Bronchial epithelial cell (primary cell): ENCODE results near the gene KIF13A. TPM values are rescaled to one million over a fixed set of nuclear protein-coding genes. Genes with fewer than 3 reads are reported as not detected.
"Not testable (repeated sequence)": the region's sequence is repeated elsewhere in the genome, so short reads cannot be mapped to it uniquely, and the experiment has no call there.

ENCODE experiments used
- DNase-seq: peaks from one replicate; pipeline ENCODE4 v3.0.0-alpha.2; 2010; ENCODE audit warnings: low read depth
- FAIRE-seq: peaks from 2 replicates; lab custom pipeline; 2011; peaks lifted over from hg19 to GRCh38; lab: Jason Lieb, UNC
- H3K27me3 ChIP-seq: 2 replicates; pipeline ENCODE4 v1.5.1; 2011; ENCODE audit warnings: low read length; ENCODE audit not compliant: control insufficient read depth, insufficient read depth
- H3K36me3 ChIP-seq: 2 replicates; pipeline ENCODE4 v1.5.1; 2011; ENCODE audit warnings: low read length; ENCODE audit not compliant: control insufficient read depth, insufficient read depth
- H3K4me3 ChIP-seq: 2 replicates; pipeline ENCODE4 v1.5.1; 2011; ENCODE audit warnings: mild to moderate bottlenecking, low read depth, low read length, control low read depth
- total RNA-seq: library from RNA; depleted of rRNA; stranded (reverse); fragments of >200 nt; gene quantifications from 2 replicates; pipeline ENCODE4 v1.2.1, GENCODE V29; 2014
- TF ChIP-seq, protein P1 (sequence below): IDR thresholded peaks from 2 replicates; pipeline ENCODE4 v1.5.1; 2011; ENCODE audit warnings: mild to moderate bottlenecking, moderate library complexity, low read length, control low read depth, inconsistent platforms; ENCODE audit not compliant: insufficient read depth, severe bottlenecking

The KIF13A gene
- total RNA-seq, 1 donor from 2014 or later = 47.4 TPM

DNA sequence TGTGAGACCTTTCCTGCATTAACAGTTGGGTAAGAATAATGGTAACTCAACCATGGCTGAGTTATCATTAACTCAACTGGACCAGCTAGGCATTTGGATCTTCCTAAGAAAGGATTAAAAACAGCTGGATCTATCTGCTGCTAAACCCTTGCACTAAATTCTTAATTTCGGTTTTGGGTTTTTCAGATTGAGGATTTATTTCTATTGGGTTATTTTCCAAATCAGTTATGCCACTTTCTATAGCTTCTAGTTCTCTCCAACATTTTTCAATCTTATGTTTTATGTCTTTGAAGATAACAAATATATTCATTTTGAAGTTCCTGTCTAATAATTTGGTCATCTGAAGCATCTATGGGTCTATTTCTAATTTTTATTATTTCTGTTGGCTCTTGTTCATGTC lies 92.5 kb downstream of the KIF13A start:
- TF ChIP-seq, protein P1, sequence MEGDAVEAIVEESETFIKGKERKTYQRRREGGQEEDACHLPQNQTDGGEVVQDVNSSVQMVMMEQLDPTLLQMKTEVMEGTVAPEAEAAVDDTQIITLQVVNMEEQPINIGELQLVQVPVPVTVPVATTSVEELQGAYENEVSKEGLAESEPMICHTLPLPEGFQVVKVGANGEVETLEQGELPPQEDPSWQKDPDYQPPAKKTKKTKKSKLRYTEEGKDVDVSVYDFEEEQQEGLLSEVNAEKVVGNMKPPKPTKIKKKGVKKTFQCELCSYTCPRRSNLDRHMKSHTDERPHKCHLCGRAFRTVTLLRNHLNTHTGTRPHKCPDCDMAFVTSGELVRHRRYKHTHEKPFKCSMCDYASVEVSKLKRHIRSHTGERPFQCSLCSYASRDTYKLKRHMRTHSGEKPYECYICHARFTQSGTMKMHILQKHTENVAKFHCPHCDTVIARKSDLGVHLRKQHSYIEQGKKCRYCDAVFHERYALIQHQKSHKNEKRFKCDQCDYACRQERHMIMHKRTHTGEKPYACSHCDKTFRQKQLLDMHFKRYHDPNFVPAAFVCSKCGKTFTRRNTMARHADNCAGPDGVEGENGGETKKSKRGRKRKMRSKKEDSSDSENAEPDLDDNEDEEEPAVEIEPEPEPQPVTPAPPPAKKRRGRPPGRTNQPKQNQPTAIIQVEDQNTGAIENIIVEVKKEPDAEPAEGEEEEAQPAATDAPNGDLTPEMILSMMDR = no peak
- H3K36me3 ChIP-seq = peaks cover 7% of the 10 kb centered on the region
- no peak for FAIRE-seq

DNA sequence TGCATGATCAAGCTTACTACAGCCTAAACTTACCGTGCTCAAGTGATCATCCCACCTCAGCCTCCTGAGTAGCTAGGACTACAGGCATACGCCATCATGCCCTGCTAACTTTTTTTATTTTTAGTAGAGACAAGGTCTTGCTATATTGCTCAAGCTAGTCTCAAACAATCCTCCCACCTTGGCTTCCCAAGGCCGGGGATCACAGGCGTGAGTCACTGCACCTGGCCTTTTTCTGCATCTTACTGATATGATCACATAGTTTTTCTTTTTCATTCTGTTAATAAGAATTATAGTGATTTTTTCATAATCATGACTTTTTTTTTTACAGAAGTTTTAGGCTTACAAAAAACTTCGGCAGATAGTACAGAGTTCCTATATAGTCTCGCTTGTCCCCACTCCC lies 93.2 kb downstream of the KIF13A start:
- Histone ChIP-seq H3K36me3 (peaks cover 7% of the 10 kb centered on the region), H3K4me3 (no peak overlapping the region), H3K27me3 (no peaks in the 10 kb centered on the region)
- DNase-seq (no peak), FAIRE-seq (no peak)
- TF ChIP-seq, protein P1 = no peak

More for the DNA sequence above, 92.5 kb downstream of the KIF13A start:
- no peaks in the 10 kb centered on the region for H3K27me3 ChIP-seq
- H3K4me3 ChIP-seq = no peak overlapping the region
- DNase-seq = no peak

DNA sequence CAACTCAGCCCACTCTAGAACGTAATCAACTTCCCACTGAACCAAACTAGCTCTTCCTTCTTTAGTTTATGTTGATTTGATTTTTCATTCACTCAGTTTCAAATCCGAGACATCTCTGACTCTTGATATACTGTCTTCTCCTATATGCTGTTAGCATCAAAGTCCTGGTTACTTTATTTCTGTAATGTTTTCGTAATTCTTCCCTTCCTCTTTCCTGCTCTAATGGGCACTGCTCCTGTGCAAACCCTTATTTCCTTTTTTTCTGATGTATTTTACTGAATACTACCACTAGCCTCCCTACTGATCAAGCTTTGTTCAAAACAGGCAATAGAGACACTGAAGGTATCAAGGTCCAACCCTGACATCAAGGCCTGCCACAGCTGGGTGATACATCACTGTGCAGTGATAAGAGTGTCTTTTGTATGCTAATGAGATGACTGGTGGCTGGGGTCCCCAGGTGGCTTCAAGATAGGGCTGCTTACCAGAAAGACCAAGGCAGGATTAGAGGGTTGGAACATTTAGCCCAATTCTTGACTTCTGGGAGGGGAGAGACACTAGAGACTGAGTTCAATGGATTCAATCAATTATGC lies 95.2 kb downstream of the KIF13A start:
- no peak for DNase-seq
- H3K4me3 ChIP-seq = no peak overlapping the region
- FAIRE-seq = peak; percentile 23
- peaks cover 7% of the 10 kb centered on the region for H3K36me3 ChIP-seq
- TF ChIP-seq, protein P1 = no peak
- no peaks in the 10 kb centered on the region for H3K27me3 ChIP-seq

DNA sequence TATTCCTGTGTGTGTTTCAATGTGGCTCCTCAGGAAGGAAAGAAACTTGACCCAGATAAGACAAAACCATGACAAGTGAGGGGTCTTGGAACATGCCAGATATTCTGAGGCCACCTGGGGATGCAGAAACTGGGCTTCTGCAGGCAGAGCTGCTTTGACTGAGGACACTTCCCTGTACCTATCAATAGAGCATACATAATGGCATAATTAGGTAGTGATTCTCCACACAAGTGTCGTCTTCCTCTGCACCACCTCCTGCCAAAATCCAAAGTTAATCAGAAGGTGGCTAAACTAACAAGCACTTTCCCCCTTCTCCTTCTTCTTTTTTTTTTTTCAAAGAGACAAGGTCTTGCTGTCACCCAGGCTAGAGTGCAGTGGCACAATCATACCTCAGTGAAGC lies 97.1 kb downstream of the KIF13A start:
- H3K36me3 ChIP-seq = peaks cover 3% of the 10 kb centered on the region
- H3K4me3 ChIP-seq = no peak overlapping the region
- H3K27me3 ChIP-seq = no peaks in the 10 kb centered on the region
- DNase-seq (no peak), FAIRE-seq (no peak)
- TF ChIP-seq, protein P1 = no peak

DNA sequence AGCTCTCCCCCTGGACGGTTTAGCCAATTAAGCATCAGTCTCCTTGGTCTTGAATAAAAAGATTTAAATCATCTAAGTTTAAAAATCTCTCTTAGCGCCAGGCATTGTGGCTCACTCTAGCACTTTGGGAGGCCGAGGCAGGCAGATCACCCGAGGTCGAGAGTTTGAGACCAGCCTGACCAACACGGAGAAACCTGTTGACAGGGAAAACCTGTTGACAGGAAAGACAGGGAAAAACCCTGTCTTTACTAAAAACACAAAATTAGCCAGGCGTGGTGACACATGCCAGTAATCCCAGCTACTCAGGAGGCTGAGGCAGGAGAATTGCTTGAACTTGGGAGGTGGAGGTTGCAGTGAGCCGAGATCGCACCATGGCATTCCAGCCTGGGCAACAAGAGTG lies 97.7 kb downstream of the KIF13A start:
- not testable (repeated sequence) for H3K27me3 ChIP-seq, H3K4me3 ChIP-seq, FAIRE-seq, DNase-seq, H3K36me3 ChIP-seq

DNA sequence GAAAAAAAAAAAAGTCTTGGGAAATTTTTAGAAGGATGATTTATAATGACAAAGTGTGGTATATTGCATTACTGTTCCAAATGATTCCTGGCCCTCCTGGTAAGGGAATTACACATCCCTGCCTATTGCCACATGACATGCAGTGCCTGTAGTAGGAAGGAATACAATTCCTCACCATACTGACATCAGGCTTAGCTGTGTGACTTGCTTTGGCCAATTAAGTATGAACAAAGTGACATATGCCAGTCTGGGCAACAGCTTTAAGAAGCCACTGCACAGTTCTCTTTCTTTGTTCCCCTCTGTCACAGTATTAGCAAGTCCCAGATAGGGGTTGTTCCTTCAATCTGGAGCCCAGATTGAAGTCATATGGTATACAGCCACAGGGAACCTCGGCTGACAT lies 100.5 kb downstream of the KIF13A start:
- Histone ChIP-seq H3K27me3 (no peaks in the 10 kb centered on the region), H3K4me3 (no peak overlapping the region), H3K36me3 (no peaks in the 10 kb centered on the region)
- TF ChIP-seq, protein P1 = no peak
- FAIRE-seq (no peak), DNase-seq (no peak)
